Transverse colon (tissue), 4 donors: ENCODE measurements around the gene TAS2R16.

Experiments used
- EP300 ChIP-seq: sonication (generic); formaldehyde crosslinking; IDR thresholded peaks from one replicate; pipeline ENCODE4 v1.6.1; 2017; ENCODE audit warnings: antibody characterized with exemption, low read depth
- POLR2A ChIP-seq: fragments of 450-650 bp; IDR thresholded peaks from one replicate; pipeline ENCODE4 v1.6.1; 2016; ENCODE audit warnings: antibody characterized with exemption, mild to moderate bottlenecking, moderate library complexity
- POLR2AphosphoS5 ChIP-seq, 3 donors: sonication (generic); formaldehyde crosslinking; IDR thresholded peaks; one replicate each; pipeline ENCODE4 v1.6.1; 2016; ENCODE audit warnings: antibody characterized with exemption in 3 of 3
- TF ChIP-seq, protein P1 (sequence below), 5 experiments: fragments of 200-600 bp in 3 of 5; fragments of 450-650 bp in 2 of 5; sonication (generic) in 3 of 5; IDR thresholded peaks; 1 replicate in 2 of 5; 2 replicates in 3 of 5; pipeline ENCODE4 v1.5.1; 2016 to 2017; ENCODE audit warnings: antibody characterized with exemption in 5 of 5, inconsistent platforms in 3 of 5, mild to moderate bottlenecking in 2 of 5, moderate library complexity in 1 of 5

DNA sequence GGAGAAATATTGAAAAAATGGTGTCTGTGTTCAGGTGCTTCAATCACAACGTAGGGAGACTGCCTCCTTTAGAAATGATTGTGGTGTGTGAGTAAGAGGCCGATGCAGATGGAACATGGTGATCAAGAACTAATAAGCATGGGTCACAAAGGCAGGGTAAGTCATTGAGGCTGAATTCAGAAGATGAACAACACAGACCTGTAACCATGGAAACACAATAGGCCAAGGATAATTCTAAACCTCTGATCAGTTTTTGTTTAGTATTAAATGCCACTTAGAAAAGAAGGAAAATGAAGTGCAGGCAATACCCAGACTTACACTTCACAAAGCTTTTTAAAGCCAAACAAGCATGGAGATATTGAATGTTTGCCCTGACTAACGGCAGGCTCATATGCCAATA, 32.8 kb upstream of the TAS2R16 start:
- TF ChIP-seq, protein P1, sequence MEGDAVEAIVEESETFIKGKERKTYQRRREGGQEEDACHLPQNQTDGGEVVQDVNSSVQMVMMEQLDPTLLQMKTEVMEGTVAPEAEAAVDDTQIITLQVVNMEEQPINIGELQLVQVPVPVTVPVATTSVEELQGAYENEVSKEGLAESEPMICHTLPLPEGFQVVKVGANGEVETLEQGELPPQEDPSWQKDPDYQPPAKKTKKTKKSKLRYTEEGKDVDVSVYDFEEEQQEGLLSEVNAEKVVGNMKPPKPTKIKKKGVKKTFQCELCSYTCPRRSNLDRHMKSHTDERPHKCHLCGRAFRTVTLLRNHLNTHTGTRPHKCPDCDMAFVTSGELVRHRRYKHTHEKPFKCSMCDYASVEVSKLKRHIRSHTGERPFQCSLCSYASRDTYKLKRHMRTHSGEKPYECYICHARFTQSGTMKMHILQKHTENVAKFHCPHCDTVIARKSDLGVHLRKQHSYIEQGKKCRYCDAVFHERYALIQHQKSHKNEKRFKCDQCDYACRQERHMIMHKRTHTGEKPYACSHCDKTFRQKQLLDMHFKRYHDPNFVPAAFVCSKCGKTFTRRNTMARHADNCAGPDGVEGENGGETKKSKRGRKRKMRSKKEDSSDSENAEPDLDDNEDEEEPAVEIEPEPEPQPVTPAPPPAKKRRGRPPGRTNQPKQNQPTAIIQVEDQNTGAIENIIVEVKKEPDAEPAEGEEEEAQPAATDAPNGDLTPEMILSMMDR (IDR thresholded peaks at IDR 0.05), result no peak
- TF ChIP-seq POLR2AphosphoS5 (IDR thresholded peaks at IDR 0.05) (no peak), POLR2A (no peak), EP300 (no peak)
